GM23338 (cell line): Measurements from ENCODE around the gene SLC25A18. TPM values are rescaled to one million over a fixed set of nuclear protein-coding genes. Genes with fewer than 3 reads are reported as not detected.

Source experiments
- ATAC-seq: fragments of 200-7000 bp; cut with Tn5 transposase; 3 replicates; pipeline ENCODE4 v1.9.1; 2020
- DNase-seq: peaks from one replicate; pipeline ENCODE4 v3.0.0-alpha.2; 2015; ENCODE audit warnings: low spot score
- H2AFZ ChIP-seq: fragments of 200-600 bp; sonication (generic); 2 replicates; pipeline ENCODE4 v1.8.0; 2016; ENCODE audit warnings: antibody characterized with exemption, mild to moderate bottlenecking, moderate library complexity
- H3F3A ChIP-seq: fragments of 200-600 bp; sonication (generic); replicated peaks from 2 replicates; pipeline ENCODE4 v1.8.0; 2017; ENCODE audit warnings: antibody characterized with exemption, mixed run types, low read depth
- H3K27ac ChIP-seq: fragments of 200-600 bp; sonication (generic); 2 replicates; pipeline ENCODE4 v1.6.1; 2016; ENCODE audit warnings: low read depth
- H3K27me3 ChIP-seq: fragments of 200-600 bp; sonication (generic); 2 replicates; pipeline ENCODE4 v1.8.0; 2016; ENCODE audit warnings: mild to moderate bottlenecking, mixed run types, moderate library complexity; ENCODE audit not compliant: insufficient read depth
- H3K36me3 ChIP-seq: fragments of 200-600 bp; sonication (generic); 2 replicates; pipeline ENCODE4 v1.8.0; 2016; ENCODE audit warnings: mild to moderate bottlenecking; ENCODE audit not compliant: insufficient read depth
- H3K4me1 ChIP-seq: fragments of 200-600 bp; sonication (generic); 2 replicates; pipeline ENCODE4 v1.8.0; 2016; ENCODE audit warnings: mild to moderate bottlenecking, moderate library complexity; ENCODE audit not compliant: insufficient read depth
- H3K4me2 ChIP-seq: fragments of 200-600 bp; sonication (generic); 2 replicates; pipeline ENCODE4 v1.7.1; 2017; ENCODE audit warnings: mixed run types
- H3K4me3 ChIP-seq: fragments of 200-600 bp; sonication (generic); 2 replicates; pipeline ENCODE4 v1.6.1; 2016; ENCODE audit warnings: mixed run types
- H3K79me2 ChIP-seq: fragments of 200-600 bp; sonication (generic); replicated peaks from 2 replicates; pipeline ENCODE4 v1.8.0; 2017; ENCODE audit warnings: mild to moderate bottlenecking; ENCODE audit not compliant: insufficient read depth
- H3K9me2 ChIP-seq: fragments of 200-600 bp; sonication (generic); 2 replicates; pipeline ENCODE4 v1.8.0; 2017; ENCODE audit not compliant: insufficient read depth
- H4K20me1 ChIP-seq: fragments of 200-600 bp; sonication (generic); replicated peaks from 2 replicates; pipeline ENCODE4 v1.8.0; 2017; ENCODE audit warnings: mild to moderate bottlenecking; ENCODE audit not compliant: insufficient read depth
- H3K27ac Mint-ChIP-seq: 2 replicates; pipeline ENCODE4 v1.8.0; 2020; ENCODE audit warnings: inconsistent platforms, mild to moderate bottlenecking, moderate library complexity, mixed read lengths
- H3K27me3 Mint-ChIP-seq: 3 replicates; pipeline ENCODE4 v1.8.0; 2022; ENCODE audit warnings: low read depth, mild to moderate bottlenecking, moderate library complexity, mixed read lengths, inconsistent platforms; ENCODE audit not compliant: insufficient read depth, poor library complexity
- H3K36me3 Mint-ChIP-seq: 3 replicates; pipeline ENCODE4 v1.8.0; 2021; ENCODE audit warnings: low read depth, mild to moderate bottlenecking, inconsistent platforms, moderate library complexity, mixed read lengths
- H3K4me1 Mint-ChIP-seq: 3 replicates; pipeline ENCODE4 v1.8.0; 2020; ENCODE audit warnings: mild to moderate bottlenecking, inconsistent platforms, mixed read lengths
- H3K4me3 Mint-ChIP-seq: 3 replicates; pipeline ENCODE4 v1.8.0; 2021; ENCODE audit warnings: moderate library complexity, mild to moderate bottlenecking, inconsistent platforms, mixed read lengths
- H3K9me3 Mint-ChIP-seq: 3 replicates; pipeline ENCODE4 v1.8.0; 2020; ENCODE audit warnings: moderate library complexity, mild to moderate bottlenecking, inconsistent platforms, mixed read lengths
- CREB1 ChIP-seq: fragments of 250-450 bp; sonication (Bioruptor Pico); IDR thresholded peaks from 2 replicates; pipeline ENCODE4 v1.5.0; 2020; ENCODE audit warnings: low read depth, mild to moderate bottlenecking, moderate library complexity
- EZH2 ChIP-seq: fragments of 200-600 bp; sonication (generic); IDR thresholded peaks from one replicate; pipeline ENCODE4 v1.8.0; 2017; ENCODE audit warnings: antibody characterized with exemption, mild to moderate bottlenecking, low read depth; ENCODE audit not compliant: unreplicated experiment
- EZH2phosphoT487 ChIP-seq: fragments of 200-600 bp; sonication (generic); IDR thresholded peaks from one replicate; pipeline ENCODE4 v1.8.1; 2018; ENCODE audit warnings: antibody characterized with exemption; ENCODE audit not compliant: unreplicated experiment
- JUNB ChIP-seq: IDR thresholded peaks from one replicate; pipeline ENCODE4 v1.6.1; 2016; ENCODE audit warnings: antibody characterized with exemption; ENCODE audit not compliant: unreplicated experiment
- NANOG ChIP-seq: IDR thresholded peaks from 2 replicates; pipeline ENCODE4 v1.6.1; 2016; ENCODE audit warnings: antibody characterized with exemption, borderline replicate concordance
- POLR2AphosphoS5 ChIP-seq: IDR thresholded peaks from 2 replicates; pipeline ENCODE4 v1.6.1; 2016; ENCODE audit warnings: antibody characterized with exemption, low read depth
- STAT1 ChIP-seq: IDR thresholded peaks from one replicate; pipeline ENCODE4 v1.6.1; 2016; ENCODE audit warnings: antibody characterized with exemption; ENCODE audit not compliant: unreplicated experiment
- ZNF114 ChIP-seq: fragments of 250-450 bp; sonication (Bioruptor Pico); IDR thresholded peaks from 2 replicates; pipeline ENCODE4 v1.5.0; 2020; ENCODE audit warnings: mild to moderate bottlenecking, moderate library complexity
- ZNF331 ChIP-seq: fragments of 250-450 bp; sonication (Bioruptor Pico); IDR thresholded peaks from 2 replicates; pipeline ENCODE4 v1.5.0; 2020; ENCODE audit warnings: low read depth, mild to moderate bottlenecking, moderate library complexity
- polyA plus RNA-seq: library from polyadenylated mRNA; unstranded; fragments of >200 nt; fragmentation: Nextera tagmentation; extraction: Ambion mirVana; gene quantifications from 2 replicates; pipeline ENCODE4 v1.2.1, GENCODE V29; 2016
- total RNA-seq: library from RNA; depleted of rRNA; stranded (reverse); fragments of >200 nt; shearing (Covaris generic); gene quantifications from 2 replicates; pipeline ENCODE4 v1.2.3, GENCODE V29; 2014
- TF ChIP-seq, protein P1 (sequence below), 2 experiments: fragments of 200-600 bp in 1 of 2; sonication (generic) in 1 of 2; conservative IDR thresholded peaks; 2 replicates each; pipeline versions ENCODE4 v1.5.1 to v1.6.1; 2016 to 2017; ENCODE audit warnings: antibody characterized with exemption in 2 of 2, low read depth in 2 of 2, mild to moderate bottlenecking in 2 of 2, moderate library complexity in 1 of 2
- TF ChIP-seq, protein P2 (sequence below): IDR thresholded peaks from one replicate; pipeline ENCODE4 v1.6.1; 2018; ENCODE audit warnings: antibody characterized with exemption; ENCODE audit not compliant: unreplicated experiment
- TF ChIP-seq, protein P3 (sequence below): IDR thresholded peaks from 2 replicates; pipeline ENCODE4 v1.6.1; 2016; ENCODE audit warnings: antibody characterized with exemption
- TF ChIP-seq, protein P4 (sequence below): fragments of 250-450 bp; sonication (Bioruptor Pico); IDR thresholded peaks from 2 replicates; pipeline ENCODE4 v1.5.0; 2020; ENCODE audit warnings: mild to moderate bottlenecking, moderate library complexity

Gene SLC25A18
- total and polyA plus RNA-seq, 2 experiments from 2014 or later, result 1.2 to 1.9 TPM

DNA sequence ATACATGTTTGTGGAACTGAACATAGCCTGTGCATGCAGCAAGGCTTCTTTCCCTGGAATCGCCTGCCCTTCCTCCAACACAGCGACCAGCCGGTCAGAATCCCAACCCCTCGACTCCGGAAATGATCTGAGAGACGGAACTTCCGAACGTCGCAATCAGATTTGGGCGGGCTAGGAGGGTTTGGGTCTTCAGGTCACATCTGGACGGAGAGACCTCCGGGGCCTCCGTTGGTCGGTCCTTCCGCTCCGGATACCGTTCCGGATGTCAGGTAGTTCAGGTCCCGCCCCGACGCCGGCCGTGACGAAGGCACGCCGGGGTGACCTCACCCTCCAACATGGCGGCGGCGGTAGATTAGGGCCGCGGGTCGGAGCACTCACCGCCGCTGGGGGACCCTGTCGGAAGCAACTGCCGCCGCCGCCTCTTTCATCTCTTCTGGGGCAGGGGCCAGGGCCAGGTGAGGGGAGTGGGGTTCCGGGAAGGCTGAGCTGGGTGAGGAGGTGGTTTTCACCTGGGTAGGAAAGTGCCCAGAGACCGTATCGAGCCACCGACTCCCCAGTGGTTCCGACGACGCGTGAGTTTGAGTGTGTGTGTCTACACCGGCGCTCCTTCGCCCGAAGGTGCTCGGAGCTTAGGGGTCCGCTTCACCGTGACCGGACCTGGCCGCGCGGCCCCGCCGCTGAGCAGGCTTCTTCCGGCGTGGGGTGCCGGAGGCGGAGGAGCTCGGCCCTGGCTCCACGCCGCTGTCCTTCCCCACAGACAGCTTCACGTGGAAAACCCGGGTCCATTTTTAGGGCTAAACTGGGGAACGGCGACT lies 75.3 kb downstream of the SLC25A18 start, which contains the start of gene BCL2L13:
BCL2L13 (plus strand) TSS at position 326 of the 815 bp plus-strand sequence. CDS start 16,955 bp downstream, outside the sequence.
- peaks cover 5% of the 10 kb centered on the region for H3K4me1 Mint-ChIP-seq
- peak within 1 kb of the TSS; percentile 95 for H3K27ac Mint-ChIP-seq
- ATAC-seq (peak; percentile 95), DNase-seq (peak; percentile 98)
- Histone ChIP-seq H3K27me3 (no peaks in the 10 kb centered on the region), H3K9me2 (no peaks in the 10 kb centered on the region), H2AFZ (peak within 1 kb of the TSS; percentile 84), H3F3A (peaks cover 13% of the 10 kb centered on the region; the same call in 1 of the 2 replicates), H3K4me2 (peak within 1 kb of the TSS; percentile 85), H3K36me3 (0 out of 2 replicates have a peak, but pooled peaks cover 5% of the 10 kb centered on the region), H3K4me3 (peak within 1 kb of the TSS; percentile 79), H3K27ac (peak within 1 kb of the TSS; percentile 98), H3K79me2 (peaks cover 31% of the 10 kb centered on the region), H3K4me1 (peaks cover 4% of the 10 kb centered on the region), H4K20me1 (no peaks in the 10 kb centered on the region)
- peak; percentile 92 for TF ChIP-seq CREB1 (CRISPR knock-in tag)
- no peak for TF ChIP-seq ZNF114 (CRISPR knock-in tag)
- TF ChIP-seq, protein P1, sequence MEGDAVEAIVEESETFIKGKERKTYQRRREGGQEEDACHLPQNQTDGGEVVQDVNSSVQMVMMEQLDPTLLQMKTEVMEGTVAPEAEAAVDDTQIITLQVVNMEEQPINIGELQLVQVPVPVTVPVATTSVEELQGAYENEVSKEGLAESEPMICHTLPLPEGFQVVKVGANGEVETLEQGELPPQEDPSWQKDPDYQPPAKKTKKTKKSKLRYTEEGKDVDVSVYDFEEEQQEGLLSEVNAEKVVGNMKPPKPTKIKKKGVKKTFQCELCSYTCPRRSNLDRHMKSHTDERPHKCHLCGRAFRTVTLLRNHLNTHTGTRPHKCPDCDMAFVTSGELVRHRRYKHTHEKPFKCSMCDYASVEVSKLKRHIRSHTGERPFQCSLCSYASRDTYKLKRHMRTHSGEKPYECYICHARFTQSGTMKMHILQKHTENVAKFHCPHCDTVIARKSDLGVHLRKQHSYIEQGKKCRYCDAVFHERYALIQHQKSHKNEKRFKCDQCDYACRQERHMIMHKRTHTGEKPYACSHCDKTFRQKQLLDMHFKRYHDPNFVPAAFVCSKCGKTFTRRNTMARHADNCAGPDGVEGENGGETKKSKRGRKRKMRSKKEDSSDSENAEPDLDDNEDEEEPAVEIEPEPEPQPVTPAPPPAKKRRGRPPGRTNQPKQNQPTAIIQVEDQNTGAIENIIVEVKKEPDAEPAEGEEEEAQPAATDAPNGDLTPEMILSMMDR (conservative IDR thresholded peaks at IDR 0.05; ENCODE audit: low read depth in 2 of 2), result no peak
- no peak for TF ChIP-seq STAT1
- TF ChIP-seq, protein P2, sequence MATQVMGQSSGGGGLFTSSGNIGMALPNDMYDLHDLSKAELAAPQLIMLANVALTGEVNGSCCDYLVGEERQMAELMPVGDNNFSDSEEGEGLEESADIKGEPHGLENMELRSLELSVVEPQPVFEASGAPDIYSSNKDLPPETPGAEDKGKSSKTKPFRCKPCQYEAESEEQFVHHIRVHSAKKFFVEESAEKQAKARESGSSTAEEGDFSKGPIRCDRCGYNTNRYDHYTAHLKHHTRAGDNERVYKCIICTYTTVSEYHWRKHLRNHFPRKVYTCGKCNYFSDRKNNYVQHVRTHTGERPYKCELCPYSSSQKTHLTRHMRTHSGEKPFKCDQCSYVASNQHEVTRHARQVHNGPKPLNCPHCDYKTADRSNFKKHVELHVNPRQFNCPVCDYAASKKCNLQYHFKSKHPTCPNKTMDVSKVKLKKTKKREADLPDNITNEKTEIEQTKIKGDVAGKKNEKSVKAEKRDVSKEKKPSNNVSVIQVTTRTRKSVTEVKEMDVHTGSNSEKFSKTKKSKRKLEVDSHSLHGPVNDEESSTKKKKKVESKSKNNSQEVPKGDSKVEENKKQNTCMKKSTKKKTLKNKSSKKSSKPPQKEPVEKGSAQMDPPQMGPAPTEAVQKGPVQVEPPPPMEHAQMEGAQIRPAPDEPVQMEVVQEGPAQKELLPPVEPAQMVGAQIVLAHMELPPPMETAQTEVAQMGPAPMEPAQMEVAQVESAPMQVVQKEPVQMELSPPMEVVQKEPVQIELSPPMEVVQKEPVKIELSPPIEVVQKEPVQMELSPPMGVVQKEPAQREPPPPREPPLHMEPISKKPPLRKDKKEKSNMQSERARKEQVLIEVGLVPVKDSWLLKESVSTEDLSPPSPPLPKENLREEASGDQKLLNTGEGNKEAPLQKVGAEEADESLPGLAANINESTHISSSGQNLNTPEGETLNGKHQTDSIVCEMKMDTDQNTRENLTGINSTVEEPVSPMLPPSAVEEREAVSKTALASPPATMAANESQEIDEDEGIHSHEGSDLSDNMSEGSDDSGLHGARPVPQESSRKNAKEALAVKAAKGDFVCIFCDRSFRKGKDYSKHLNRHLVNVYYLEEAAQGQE, result peak; percentile 33
- TF ChIP-seq, protein P3, sequence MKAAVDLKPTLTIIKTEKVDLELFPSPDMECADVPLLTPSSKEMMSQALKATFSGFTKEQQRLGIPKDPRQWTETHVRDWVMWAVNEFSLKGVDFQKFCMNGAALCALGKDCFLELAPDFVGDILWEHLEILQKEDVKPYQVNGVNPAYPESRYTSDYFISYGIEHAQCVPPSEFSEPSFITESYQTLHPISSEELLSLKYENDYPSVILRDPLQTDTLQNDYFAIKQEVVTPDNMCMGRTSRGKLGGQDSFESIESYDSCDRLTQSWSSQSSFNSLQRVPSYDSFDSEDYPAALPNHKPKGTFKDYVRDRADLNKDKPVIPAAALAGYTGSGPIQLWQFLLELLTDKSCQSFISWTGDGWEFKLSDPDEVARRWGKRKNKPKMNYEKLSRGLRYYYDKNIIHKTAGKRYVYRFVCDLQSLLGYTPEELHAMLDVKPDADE, result peak; percentile 56; the same call in 1 of the 2 replicates
- TF ChIP-seq, protein P4, sequence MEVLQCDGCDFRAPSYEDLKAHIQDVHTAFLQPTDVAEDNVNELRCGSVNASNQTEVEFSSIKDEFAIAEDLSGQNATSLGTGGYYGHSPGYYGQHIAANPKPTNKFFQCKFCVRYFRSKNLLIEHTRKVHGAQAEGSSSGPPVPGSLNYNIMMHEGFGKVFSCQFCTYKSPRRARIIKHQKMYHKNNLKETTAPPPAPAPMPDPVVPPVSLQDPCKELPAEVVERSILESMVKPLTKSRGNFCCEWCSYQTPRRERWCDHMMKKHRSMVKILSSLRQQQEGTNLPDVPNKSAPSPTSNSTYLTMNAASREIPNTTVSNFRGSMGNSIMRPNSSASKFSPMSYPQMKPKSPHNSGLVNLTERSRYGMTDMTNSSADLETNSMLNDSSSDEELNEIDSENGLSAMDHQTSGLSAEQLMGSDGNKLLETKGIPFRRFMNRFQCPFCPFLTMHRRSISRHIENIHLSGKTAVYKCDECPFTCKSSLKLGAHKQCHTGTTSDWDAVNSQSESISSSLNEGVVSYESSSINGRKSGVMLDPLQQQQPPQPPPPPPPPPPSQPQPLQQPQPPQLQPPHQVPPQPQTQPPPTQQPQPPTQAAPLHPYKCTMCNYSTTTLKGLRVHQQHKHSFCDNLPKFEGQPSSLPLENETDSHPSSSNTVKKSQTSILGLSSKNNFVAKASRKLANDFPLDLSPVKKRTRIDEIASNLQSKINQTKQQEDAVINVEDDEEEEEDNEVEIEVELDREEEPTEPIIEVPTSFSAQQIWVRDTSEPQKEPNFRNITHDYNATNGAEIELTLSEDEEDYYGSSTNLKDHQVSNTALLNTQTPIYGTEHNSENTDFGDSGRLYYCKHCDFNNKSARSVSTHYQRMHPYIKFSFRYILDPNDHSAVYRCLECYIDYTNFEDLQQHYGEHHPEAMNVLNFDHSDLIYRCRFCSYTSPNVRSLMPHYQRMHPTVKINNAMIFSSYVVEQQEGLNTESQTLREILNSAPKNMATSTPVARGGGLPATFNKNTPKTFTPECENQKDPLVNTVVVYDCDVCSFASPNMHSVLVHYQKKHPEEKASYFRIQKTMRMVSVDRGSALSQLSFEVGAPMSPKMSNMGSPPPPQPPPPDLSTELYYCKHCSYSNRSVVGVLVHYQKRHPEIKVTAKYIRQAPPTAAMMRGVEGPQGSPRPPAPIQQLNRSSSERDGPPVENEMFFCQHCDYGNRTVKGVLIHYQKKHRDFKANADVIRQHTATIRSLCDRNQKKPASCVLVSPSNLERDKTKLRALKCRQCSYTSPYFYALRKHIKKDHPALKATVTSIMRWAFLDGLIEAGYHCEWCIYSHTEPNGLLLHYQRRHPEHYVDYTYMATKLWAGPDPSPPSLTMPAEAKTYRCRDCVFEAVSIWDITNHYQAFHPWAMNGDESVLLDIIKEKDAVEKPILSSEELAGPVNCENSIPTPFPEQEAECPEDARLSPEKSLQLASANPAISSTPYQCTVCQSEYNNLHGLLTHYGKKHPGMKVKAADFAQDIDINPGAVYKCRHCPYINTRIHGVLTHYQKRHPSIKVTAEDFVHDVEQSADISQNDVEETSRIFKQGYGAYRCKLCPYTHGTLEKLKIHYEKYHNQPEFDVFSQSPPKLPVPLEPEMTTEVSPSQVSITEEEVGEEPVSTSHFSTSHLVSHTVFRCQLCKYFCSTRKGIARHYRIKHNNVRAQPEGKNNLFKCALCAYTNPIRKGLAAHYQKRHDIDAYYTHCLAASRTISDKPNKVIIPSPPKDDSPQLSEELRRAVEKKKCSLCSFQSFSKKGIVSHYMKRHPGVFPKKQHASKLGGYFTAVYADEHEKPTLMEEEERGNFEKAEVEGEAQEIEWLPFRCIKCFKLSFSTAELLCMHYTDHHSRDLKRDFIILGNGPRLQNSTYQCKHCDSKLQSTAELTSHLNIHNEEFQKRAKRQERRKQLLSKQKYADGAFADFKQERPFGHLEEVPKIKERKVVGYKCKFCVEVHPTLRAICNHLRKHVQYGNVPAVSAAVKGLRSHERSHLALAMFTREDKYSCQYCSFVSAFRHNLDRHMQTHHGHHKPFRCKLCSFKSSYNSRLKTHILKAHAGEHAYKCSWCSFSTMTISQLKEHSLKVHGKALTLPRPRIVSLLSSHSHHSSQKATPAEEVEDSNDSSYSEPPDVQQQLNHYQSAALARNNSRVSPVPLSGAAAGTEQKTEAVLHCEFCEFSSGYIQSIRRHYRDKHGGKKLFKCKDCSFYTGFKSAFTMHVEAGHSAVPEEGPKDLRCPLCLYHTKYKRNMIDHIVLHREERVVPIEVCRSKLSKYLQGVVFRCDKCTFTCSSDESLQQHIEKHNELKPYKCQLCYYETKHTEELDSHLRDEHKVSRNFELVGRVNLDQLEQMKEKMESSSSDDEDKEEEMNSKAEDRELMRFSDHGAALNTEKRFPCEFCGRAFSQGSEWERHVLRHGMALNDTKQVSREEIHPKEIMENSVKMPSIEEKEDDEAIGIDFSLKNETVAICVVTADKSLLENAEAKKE (CRISPR knock-in tag), result no peak
- no peak for TF ChIP-seq EZH2phosphoT487
- TF ChIP-seq POLR2AphosphoS5, result peak; percentile 93
- no peak for TF ChIP-seq ZNF331 (CRISPR knock-in tag)
- no peak for TF ChIP-seq NANOG
- no peak for TF ChIP-seq EZH2
- TF ChIP-seq JUNB, result no peak
- peaks cover 5% of the 10 kb centered on the region; the same call in 1 of the 3 replicates for H3K9me3 Mint-ChIP-seq
- H3K36me3 Mint-ChIP-seq, result peaks cover 26% of the 10 kb centered on the region
- peaks cover 4% of the 10 kb centered on the region for H3K27me3 Mint-ChIP-seq
- H3K4me3 Mint-ChIP-seq, result peak within 1 kb of the TSS; percentile 95
